CD4-positive, alpha-beta T cell treated with Interleukin-6 for 4 hours (primary cell): ENCODE results near the gene CCNY.

Experiments used
- DNase-seq: peaks from one replicate; pipeline ENCODE4 v3.0.0-alpha.2; 2020; ENCODE audit warnings: mixed read lengths

Gene CCNY

DNA sequence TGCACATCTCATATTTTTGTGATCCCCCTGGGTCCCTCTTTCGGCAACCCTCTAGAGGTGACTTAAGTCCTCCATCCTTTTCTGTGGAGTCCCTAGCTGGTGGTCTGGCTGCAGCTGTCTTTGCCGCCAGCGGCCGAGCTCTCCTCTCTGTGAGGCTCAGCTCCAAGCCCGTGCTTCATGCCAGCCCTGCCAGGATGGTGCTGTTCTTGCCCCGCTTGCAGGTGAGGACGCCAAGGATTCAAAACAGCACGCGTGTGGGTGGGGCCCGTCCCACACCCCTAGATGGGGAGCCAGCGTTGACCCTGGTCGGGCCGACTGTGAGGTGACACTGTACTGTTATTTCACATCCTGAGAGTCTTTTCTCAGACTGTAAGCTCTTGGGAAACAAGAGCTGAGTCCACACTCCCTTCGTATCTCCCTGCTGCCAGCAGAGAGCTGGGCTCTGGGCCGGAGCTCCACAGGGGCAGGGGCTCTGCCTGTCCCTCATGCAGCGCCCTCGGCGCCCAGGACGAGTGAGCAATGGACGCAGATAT, 232.2 kb downstream of the CCNY start:
- no peak for DNase-seq

DNA sequence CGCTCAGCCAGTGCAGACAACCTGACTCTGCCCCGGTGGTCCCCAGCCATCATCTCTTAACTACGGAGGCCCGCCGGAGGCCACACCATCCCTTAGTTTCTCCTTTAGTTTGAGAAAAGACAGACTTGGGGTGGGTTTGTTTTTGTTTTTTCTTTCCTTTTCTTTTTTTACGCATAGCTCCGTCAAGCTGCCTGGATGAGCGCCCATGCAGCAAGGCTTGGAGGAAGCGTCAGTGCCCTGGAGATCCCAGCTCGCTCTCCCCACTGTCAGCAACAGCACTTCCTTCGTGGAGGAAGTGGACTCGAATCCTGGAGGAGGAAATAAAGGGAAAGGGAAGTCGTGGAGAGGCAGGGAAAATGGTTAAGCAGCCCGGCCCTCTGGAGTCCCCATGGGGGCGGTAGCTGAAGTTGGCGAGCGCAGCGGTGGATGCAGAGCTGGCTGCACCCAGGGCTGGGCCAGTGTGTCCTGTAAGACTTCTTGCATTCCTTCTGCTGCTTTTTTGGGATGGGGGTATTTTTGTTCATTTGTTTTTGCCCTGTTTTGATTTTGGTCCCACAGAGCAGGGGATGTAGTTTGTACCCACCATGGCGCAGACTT, 232.9 kb downstream of the CCNY start:
- no peak for DNase-seq

DNA sequence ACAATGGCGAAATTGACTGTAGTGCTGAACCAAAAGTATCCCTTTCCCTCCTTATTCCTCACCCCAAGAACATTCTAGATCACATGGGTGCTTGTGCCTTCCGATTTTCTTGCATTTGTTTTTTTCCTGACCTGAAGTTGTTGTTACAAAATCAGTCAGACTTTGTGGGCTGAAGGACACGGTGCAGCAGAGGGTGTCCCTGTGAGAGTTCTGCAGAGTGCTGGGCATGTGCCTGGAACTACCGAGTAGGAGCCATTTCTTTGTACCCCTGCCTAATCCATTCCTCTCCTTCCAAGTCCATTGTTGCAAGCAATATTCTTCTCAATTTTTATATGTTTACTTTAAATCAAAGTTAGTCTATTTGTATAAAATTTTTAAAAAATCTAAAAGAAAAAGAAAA, 233.5 kb downstream of the CCNY start:
- no peak for DNase-seq

DNA sequence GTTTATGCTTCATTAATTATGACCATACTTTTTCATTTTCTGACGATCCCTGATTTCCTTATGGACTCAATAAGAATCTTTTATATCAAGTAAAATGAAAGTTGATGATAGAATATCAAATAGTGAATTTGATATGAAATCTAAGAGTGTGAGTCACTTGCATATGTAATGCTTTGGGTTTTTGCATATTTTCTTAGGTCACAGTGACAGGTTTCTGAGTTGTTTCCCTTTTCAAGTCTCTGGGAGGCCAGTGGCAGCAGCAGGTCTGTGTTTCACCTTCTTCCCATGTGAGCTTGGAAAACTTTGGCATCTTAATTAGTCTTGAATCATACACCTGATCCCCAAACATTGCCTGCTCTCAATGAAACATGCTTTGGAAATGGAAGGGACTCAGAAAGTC, 234.1 kb downstream of the CCNY start:
- no peak for DNase-seq

DNA sequence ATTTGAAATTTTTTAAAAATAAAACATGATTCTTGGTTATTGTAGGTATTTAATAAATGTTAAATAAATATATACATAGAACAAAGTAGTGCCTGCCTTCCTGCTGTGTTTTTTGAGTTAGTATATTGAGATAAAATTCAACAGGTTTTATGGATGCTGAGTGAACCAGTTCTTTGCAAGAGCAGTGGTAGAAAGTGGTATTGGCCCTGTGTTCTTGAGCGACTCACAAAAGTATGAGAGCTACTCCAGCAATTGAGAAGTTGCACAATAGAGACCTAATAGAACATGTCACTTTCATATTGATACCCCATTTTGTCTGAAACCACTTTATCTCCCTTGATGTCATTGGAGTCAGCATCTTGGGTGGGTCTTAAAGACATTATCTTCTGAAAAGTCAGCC, 236.3 kb downstream of the CCNY start:
- DNase-seq: no peak

DNA sequence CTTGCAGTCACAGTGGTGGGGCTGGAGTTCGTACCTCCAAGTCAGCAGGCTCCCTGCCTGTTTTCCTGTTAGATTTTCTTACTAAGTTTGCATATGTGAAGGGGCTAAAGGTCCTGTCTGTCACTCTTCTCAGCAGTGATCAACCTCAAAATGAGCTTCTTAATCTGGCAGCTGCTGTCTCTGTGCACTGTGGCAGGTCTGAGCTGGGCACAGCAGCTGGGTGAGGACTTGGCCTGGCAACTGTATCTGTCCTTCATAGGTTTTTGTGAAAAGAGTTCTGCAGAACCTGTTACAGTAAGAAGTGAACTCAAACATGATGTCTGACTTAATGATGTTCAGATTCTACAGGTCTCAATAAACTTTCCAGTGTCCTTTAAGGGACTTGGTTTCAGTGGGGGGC, 237.5 kb downstream of the CCNY start:
- DNase-seq: no peak

DNA sequence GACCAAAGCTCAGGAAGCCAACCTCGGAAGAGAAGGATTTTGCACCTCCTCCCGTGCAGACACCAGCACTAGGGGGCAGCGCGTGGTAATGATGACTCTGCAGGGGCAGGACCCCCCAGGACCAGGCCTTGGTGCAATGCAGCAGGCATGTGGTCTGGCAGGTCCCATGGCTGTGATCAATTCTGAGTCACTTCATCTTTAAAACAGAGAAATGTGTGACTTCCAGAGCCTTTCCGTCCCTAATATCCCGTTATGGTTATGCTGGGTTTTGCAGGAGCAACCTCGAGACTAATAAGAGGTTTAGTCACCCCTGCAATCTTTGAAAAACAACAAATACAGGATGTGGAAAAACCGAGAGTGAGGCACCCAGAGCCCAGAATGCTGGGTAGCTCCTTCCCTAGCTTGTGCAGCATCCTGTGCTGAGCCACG, 238.6 kb downstream of the CCNY start:
- DNase-seq: no peak

DNA sequence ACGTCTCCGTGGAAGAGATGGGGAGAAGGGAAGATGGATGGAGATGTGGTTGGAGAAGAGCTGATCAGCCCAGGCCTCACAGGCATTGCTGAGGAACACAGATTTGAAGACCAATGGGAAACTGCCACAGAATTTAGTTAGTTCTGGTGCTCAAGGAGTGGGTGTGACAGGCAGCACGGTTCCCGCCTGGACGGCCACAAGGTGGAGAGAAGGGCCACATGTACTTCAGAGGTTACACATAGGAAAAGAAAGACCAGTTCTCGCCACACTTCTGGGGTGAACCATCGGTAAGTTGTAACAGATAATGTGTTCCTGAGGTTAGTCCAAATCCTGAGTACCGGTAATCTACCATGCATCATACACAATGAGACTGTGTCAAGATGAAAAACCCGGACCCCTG, 239.3 kb downstream of the CCNY start:
- no peak for DNase-seq

DNA sequence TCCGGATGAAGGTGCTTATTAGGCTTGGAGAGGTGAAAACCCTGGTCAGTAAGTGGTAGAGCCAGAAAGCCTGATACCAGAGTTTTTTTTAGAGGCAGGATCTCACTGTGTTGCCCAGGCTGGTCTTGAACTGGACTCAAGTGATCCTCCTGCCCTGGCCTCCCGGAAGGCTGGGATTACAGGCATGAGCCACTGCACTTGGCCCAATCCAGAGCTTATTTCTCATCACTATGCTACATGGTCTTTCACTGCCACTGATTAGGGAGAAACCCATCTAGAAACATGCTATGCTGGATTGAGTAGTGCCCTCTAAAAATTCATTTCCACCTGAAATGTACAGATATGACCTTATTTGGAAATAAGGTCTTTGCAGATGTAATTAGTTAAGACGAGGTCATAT, 240.4 kb downstream of the CCNY start:
- DNase-seq: no peak

DNA sequence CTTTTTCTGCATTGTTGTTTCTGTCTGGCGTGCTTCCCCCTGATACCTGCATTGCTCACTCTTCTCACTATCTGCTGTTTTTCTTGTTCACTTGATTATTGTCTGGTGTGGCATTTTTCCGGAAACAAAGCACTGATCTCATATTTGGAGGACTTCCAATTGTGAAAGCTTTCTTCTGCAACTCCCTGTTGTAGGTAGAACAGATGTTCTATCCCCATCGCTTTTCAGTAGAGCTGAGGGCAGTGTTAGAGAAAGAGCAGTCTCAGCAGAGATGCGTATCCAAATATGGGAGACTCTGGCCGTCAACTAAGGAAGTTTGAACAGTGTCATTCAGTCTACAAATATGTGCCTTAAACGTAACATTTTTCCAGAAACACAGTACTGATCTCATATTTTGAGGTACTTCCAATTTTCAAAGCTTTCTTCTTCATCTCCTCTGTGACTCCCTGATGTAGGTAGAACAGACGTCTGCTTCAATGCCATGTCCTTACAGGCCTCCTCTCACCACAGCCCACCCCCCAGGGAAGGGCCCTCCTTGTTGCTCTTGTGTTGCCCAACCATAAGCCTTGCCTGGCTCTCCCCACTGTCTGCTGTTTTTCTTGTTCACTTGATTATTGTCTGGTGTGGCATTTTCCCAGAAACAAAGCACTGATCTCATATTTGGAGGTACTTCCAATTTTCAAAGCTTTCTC, 241.8 kb downstream of the CCNY start:
- no peak for DNase-seq

DNA sequence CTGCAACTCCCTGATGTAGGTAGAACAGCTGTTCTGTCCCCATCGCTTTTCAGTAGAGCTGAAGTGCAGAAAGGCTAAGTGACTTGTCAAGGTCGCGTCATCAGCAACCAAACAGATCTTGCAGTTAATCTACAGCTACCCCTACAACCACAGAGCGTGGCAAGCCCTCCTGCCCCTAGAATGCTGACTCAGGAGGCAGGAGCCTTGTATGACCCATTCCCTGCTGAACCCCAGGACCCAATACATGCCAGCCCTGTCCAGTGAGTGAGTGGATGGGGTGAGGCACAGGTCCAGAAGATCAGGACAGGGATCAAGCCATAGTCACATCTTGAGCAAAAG, 242.3 kb downstream of the CCNY start:
- DNase-seq: no peak

DNA sequence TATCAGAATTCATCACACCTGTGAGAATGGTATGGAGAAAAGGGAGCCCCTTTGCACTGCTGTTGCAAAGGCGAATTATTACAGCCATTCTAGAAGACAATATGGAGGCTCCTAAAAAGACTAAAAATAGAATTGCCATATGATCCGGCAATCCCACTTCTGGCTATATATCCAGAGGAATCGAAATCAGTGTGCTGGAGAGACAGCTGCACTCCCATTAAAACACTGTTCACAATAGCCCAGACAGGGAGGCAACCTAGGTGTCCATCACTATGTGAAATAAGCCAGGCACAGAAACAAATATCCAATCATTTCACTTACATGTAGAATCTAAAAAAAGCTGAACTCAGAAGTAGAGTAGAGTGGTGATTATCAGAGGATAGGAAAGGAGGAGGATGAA, 242.8 kb downstream of the CCNY start:
- no peak for DNase-seq

DNA sequence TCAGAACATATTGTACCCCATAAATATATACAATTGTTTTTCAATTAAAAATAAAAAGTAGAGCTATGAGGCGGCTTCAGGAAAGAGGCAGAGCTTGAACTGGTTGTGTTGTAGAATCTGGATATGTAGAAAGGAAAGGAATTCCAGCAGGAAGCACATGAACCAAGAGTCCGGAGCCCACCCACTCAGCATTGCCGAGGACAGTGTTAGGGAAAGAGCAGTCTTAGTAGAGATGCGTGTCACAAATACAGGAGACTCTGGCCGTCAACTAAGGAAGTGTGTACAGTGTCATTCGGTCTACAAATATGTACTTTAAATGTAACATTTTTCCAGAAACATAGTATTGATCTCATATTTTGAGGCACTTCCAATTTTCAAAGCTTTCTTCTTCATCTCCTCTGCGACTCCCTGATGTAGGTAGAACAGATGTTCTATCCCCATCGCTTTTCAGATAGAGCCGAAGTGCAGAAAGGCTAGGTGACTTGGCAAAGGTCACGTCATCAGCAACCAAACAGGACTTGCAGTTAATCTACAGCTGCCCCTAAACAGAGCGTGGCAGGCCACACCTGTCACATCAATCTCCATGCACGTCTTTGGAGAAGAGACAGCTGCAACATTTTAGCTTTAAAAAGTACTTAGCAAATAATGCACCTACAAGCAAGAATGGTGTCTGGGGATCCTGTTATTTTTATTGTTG, 243.6 kb downstream of the CCNY start:
- DNase-seq: no peak

DNA sequence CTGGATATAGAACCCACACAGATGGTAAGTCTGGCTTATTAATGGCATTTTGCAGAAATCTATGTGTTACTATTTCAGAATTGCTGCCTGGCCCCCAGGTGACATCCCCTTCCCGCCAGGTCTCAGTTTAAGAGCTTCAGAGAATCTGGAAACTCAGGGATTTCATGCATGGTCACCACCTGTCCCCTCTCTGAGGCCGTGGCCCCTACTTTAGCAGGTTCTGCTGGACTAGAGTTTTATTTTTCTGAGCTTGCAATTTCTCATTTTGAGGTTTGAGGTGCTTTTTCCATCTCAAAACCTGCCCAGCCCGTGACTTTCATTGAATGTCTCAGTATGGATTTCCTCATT, 244.1 kb downstream of the CCNY start:
- no peak for DNase-seq

DNA sequence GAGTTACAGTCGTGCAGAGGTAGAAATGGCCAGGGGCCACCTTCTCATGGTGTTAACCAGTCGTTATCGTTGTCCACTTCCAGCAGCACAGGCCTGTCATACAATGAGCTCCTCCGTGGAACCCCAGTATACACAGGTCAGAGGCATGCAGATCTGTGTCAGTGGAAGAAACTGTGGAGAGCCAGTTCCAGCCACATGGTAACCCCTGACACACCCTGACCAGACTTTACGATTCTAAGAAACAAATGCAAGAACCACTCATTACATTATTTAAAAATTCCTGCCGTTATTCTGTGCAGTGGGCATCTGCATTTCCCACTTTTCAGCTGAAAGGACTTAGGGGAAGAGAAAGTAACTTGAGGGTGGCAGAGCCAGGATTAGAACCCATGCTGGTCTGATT, 245.3 kb downstream of the CCNY start:
- DNase-seq: no peak

DNA sequence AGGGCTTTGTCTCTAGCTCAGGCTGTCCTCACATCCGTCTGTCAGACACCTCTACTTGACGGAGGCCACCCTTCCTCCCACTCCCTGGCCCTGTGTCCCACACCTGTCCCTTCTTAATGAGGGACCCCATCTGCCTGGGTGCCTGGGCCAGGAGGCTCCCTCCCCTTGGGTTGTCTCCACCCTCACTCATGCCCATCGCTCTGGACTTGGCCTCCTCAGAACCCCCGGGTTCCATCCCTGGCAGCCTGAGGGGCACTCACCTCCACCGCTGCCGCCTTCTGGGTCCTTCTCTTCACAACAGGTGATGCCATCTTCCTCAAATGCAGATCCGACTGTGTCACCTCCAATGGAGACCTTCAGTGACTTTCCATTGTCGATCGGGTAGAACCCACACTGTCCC, 248.6 kb downstream of the CCNY start:
- no peak for DNase-seq

DNA sequence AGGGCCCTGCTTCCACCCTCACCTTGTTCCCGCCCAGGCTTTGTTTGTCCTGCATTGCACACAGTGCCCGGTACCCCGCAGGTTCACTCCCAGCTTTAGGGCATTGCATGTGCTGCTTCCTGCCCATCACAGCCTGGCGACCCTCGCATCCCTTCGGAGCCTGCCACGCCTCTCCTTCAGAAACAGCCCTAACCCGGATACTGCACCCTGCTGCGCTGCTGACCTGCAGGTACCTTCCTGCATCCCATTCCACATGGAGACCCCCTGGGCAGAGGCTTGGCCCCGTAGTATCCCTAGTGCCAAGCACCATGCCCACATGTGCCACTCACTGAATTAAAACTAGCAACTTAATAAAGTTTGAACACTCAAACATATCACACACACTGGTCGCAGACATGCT, 249.0 kb downstream of the CCNY start:
- DNase-seq: no peak

DNA sequence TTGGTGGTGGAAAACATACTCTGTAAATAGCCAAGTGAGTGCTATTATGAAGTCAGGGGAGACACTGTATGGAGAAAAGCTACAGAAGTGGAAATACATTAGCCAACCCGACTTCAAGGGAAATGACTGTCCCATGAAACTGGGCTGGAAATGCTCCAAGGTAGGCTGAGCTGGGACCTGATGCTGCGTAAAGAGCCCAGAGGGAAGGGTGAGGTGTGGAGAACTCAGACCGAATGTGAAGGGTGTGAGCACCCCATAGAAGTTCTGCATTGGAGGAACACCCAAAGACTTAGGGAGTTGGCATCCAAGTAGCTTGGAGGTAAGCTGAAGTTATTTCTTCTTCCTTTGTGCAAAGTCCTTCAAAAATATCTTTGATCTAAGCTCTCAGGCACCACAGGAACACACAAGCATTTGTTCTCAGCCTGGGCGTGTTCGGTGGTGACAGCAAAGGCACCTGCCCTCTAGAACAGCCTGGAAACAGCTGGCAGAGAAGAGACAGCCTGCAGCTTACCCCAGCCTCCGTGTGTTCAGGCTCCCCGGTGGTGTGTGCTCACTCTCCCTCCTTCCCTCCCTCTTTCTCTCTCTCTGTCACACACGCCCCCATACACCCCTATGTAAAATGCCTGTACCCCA, 249.7 kb downstream of the CCNY start:
- no peak for DNase-seq

DNA sequence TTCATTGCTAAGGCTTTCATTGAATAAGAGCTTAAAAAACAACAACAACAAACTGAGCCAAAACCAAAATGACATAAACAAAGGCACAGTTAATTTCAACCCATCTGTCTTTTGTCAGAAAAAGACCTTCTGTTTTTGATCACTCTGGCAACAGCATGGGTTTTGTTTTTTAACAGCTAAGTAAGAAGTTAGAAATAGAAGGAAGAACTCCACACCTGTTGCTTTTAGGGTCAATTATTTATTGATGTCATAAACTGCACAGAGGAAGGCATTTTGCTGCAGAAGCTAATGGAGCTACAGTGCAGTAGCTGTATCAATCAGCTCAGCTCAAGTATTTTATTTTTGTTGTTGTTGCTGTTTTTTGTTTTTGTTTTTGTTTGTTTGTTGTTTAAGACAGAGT, 252.5 kb downstream of the CCNY start:
- DNase-seq: no peak

DNA sequence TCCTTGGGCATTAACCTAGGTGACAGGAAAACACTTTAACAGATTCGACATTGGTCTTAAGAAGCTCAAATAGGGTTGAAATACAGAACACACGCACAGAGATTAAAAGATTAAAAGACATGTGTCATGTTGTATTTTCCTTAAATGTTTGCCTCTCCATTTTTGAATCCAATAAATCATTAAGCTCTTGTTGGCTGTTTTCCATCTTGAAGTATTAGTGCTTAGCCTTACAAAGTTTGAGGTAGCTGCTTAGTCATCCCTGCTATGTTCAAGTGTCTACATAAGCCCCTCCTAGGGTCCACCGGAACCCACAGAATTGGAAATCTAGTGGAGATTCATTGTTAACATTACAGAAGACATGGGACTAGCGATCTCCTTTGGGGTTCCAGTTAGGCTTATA, 256.1 kb downstream of the CCNY start:
- no peak for DNase-seq

DNA sequence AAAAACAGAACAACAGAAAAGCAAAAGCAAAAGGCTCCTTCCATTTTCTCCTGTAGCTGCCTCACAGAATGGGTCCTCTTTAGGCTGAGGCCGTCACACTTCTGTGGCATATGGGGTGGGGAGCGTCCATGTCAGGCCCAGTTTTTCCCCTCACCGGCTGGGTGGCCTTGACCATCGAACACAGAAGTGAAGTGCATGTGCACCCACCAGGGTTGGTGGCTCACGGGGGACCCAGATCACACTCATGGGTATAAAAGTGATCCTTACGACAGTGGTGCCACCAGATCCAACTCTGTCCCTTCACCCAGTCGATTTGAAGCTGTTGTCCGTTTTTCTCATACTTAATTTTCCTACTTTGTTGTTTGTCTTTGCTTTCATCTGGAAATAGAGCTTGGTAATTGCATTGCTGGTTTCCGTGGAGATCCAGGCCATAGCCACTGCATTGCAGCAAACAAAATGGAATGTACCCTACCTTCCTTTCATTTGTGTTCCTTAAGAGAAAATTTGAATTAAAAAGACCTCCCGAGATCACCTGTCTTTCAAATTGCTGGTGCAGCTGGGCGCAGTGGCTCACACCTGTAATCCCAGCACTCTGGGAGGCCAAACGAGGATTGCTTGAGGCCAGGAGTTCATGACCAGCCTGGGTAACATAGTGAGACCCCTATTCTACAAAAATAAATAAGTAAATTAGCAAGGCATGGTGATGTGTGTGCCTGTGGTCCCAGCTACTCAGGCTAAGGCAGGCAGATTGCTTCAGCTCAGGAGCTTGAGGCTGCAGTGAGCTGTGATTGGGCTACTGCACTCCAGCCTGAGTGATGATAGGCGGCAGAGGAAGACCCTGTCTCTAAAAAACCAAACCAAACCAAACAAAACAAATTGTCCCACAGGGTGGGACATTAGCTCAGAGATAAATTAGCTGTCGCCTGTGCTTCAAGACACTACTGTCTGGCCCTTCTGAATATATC, 258.1 kb downstream of the CCNY start:
- no peak for DNase-seq

DNA sequence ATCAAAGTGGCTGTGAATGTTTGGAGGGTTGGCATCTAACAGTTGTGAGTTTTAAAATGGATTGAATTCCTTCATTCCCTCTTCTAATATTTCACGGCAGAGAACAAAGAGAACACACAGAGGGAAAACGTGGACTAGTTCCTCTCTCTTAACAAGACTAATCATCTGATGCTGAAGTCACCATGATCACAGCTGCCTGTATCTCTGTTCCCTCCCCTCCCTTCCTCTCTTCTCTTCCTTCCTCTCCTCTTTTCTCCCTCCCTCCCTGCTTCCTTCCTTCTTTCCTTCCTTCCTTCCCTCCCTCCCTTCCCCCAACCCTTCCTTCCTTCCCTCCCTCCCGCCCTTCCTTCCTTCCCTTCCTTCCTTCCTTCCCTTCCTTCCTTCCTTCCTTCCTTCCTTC, 258.8 kb downstream of the CCNY start:
- no peak for DNase-seq

DNA sequence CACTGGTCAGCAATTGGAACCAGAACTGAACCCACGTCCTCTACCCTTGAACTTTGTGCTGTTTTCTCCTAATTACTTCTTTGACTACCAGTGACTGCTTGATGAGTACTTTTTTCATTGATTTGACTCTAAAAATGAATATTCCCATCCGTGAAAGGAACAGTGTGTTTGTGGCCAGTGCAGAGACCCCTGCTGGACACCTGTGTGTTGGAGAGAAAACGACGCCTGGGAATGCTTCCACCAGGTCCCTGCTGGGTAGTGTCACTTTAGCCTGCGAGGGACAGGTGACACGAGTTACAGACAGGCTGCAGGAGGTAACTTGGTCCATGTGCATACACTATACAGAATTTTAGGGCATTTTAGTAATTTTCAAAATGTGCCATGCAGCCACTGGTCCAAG, 262.1 kb downstream of the CCNY start:
- no peak for DNase-seq
